Measurements from ENCODE around the gene ACBD4.

DNA sequence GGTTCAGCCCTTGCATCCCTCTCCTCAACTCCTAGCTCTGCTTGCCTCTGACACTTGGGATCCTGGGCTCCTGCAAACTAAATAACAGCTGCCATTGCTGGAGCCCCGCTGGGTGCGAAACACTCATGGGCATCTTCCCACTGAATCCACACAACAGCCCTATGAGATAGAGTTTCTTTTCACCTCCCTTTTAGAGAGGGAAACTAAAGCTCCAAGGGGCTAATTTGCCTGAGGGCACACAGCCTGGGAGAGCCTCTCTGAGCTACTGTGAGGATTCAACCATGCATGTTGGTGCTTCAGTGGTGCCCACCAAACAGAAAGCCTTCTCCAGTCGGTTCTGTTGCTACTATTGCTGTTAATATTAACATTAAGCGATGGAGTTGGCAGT is 4.0 kb downstream of the ACBD4 start:
- TF ChIP-seq, protein P1, sequence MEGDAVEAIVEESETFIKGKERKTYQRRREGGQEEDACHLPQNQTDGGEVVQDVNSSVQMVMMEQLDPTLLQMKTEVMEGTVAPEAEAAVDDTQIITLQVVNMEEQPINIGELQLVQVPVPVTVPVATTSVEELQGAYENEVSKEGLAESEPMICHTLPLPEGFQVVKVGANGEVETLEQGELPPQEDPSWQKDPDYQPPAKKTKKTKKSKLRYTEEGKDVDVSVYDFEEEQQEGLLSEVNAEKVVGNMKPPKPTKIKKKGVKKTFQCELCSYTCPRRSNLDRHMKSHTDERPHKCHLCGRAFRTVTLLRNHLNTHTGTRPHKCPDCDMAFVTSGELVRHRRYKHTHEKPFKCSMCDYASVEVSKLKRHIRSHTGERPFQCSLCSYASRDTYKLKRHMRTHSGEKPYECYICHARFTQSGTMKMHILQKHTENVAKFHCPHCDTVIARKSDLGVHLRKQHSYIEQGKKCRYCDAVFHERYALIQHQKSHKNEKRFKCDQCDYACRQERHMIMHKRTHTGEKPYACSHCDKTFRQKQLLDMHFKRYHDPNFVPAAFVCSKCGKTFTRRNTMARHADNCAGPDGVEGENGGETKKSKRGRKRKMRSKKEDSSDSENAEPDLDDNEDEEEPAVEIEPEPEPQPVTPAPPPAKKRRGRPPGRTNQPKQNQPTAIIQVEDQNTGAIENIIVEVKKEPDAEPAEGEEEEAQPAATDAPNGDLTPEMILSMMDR (IDR thresholded peaks at IDR 0.05): no peak
- no peak for TF ChIP-seq POLR2A (IDR thresholded peaks at IDR 0.05)

Measured in body of pancreas (tissue), 4 donors.